Left lung (tissue), 10 donors: ENCODE measurements around the gene ECT2. TPM values are rescaled to one million over a fixed set of nuclear protein-coding genes. Genes with fewer than 3 reads are reported as not detected.

Experiments
- ATAC-seq: fragments of 200-7000 bp; cut with Tn5 transposase; one replicate; pipeline ENCODE4 v1.9.1; 2020; ENCODE audit warnings: moderate library complexity
- DNase-seq, 4 donors: peaks; one replicate each; pipeline ENCODE4 v3.0.0-alpha.2; 2013 to 2020
- H3K27ac ChIP-seq, 2 donors: fragments of 200-600 bp; sonication (generic) in 1 of 2; one replicate each; pipeline versions ENCODE4 v1.5.0 to v1.8.0; 2020 to 2021
- H3K27me3 ChIP-seq, 2 donors: fragments of 200-600 bp; sonication (generic) in 1 of 2; one replicate each; pipeline versions ENCODE4 v1.5.0 to v1.8.0; 2020 to 2021
- H3K36me3 ChIP-seq, 2 donors: fragments of 200-600 bp; sonication (generic) in 1 of 2; one replicate each; pipeline versions ENCODE4 v1.5.0 to v1.8.0; 2020 to 2021
- H3K4me1 ChIP-seq, 2 donors: fragments of 200-600 bp; one replicate each; pipeline ENCODE4 v1.8.0; 2021
- H3K4me3 ChIP-seq, 2 donors: fragments of 200-600 bp; sonication (generic) in 1 of 2; one replicate each; pipeline versions ENCODE4 v1.5.0 to v1.8.0; 2020 to 2021; ENCODE audit warnings: mild to moderate bottlenecking in 1 of 2
- H3K9me3 ChIP-seq, 2 donors: fragments of 200-600 bp; sonication (generic) in 1 of 2; one replicate each; pipeline versions ENCODE4 v1.5.0 to v1.8.0; 2020 to 2021
- intact Hi-C, 2 donors: fragments of 100-400 bp; cut with DNase I; formaldehyde crosslinking; loops; one replicate each; pipeline versions ENCODE4 v1.11.2 to v1.14.2; 2022
- polyA plus RNA-seq, 6 donors: library from polyadenylated mRNA; unstranded; fragments of 120-200 nt; gene quantifications; one replicate each; pipeline ENCODE4 v1.2.1, GENCODE V29; 2013; ENCODE audit not compliant: insufficient read length in 6 of 6
- total RNA-seq, 2 donors: library from RNA; stranded (reverse); fragmentation: NEBNext Ultra II Directional; extraction: Animal tissue kit (Norgen Biotek cat#: 25700); gene quantifications; one replicate each; pipeline ENCODE4 v1.2.1, GENCODE V29; 2021
- TF ChIP-seq, protein P1 (sequence below), 2 donors: fragments of 200-600 bp; sonication (generic) in 1 of 2; IDR thresholded peaks; one replicate each; pipeline versions ENCODE4 v1.5.0 to v1.8.0; 2021; ENCODE audit warnings: antibody characterized with exemption in 2 of 2
- donor health status: DM: no; HTN: yes; CAD: no.
- donor health status: DM: no; HTN: no; CAD: no.

The ECT2 gene
- total and polyA plus RNA-seq, 8 donors: 23.1 to 44.2 (median 29.3) TPM

- H3K9me3 ChIP-seq: no peaks in the 10 kb centered on the region
- TF ChIP-seq, protein P1, sequence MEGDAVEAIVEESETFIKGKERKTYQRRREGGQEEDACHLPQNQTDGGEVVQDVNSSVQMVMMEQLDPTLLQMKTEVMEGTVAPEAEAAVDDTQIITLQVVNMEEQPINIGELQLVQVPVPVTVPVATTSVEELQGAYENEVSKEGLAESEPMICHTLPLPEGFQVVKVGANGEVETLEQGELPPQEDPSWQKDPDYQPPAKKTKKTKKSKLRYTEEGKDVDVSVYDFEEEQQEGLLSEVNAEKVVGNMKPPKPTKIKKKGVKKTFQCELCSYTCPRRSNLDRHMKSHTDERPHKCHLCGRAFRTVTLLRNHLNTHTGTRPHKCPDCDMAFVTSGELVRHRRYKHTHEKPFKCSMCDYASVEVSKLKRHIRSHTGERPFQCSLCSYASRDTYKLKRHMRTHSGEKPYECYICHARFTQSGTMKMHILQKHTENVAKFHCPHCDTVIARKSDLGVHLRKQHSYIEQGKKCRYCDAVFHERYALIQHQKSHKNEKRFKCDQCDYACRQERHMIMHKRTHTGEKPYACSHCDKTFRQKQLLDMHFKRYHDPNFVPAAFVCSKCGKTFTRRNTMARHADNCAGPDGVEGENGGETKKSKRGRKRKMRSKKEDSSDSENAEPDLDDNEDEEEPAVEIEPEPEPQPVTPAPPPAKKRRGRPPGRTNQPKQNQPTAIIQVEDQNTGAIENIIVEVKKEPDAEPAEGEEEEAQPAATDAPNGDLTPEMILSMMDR (IDR thresholded peaks at IDR 0.05): no peak
- H3K27me3 ChIP-seq: no peaks in the 10 kb centered on the region
- ATAC-seq: no peak
- no peak overlapping the region for H3K4me3 ChIP-seq
- no peak overlapping the region for H3K27ac ChIP-seq
- peaks cover 0 to 85% of the 10 kb centered on the region in 2 donors for H3K36me3 ChIP-seq
- DNase-seq: no peak
- H3K4me1 ChIP-seq: no peaks in the 10 kb centered on the region
- intact Hi-C loops: no loop called here
Measured at GRCh38 chr3:172787019-172787418, 36.5 kb downstream of the ECT2 start.

GRCh38 chr3:172787746-172788145 lies 37.2 kb downstream of the ECT2 start:
- ATAC-seq (no peak), DNase-seq (no peak)
- Histone ChIP-seq H3K9me3 (no peaks in the 10 kb centered on the region), H3K36me3 (peaks cover 0 to 81% of the 10 kb centered on the region in 2 donors), H3K27me3 (no peaks in the 10 kb centered on the region), H3K4me3 (no peak overlapping the region), H3K4me1 (no peaks in the 10 kb centered on the region), H3K27ac (no peak overlapping the region)
- intact Hi-C loops: no loop called here
- TF ChIP-seq, protein P1 (IDR thresholded peaks at IDR 0.05): no peak

GRCh38 chr3:172799246-172799645 lies 48.7 kb downstream of the ECT2 start:
- H3K27me3 ChIP-seq: no peaks in the 10 kb centered on the region
- TF ChIP-seq, protein P1 (IDR thresholded peaks at IDR 0.05): no peak
- no peak for ATAC-seq

GRCh38 chr3:172800156-172800555 lies 49.6 kb downstream of the ECT2 start:
- ATAC-seq: no peak
- DNase-seq: no peak
- no peaks in the 10 kb centered on the region for H3K9me3 ChIP-seq
- TF ChIP-seq, protein P1 (IDR thresholded peaks at IDR 0.05): no peak
- intact Hi-C loops: no loop called here
- no peak overlapping the region for H3K27ac ChIP-seq
- H3K4me3 ChIP-seq: no peak overlapping the region
- H3K27me3 ChIP-seq: no peaks in the 10 kb centered on the region
- H3K36me3 ChIP-seq: peaks cover 0 to 31% of the 10 kb centered on the region in 2 donors
- H3K4me1 ChIP-seq: no peaks in the 10 kb centered on the region

More at GRCh38 chr3:172799246-172799645, 48.7 kb downstream of the ECT2 start:
- DNase-seq: no peak
- H3K4me1 ChIP-seq: no peaks in the 10 kb centered on the region
- no peak overlapping the region for H3K4me3 ChIP-seq
- peaks cover 0 to 27% of the 10 kb centered on the region in 2 donors for H3K36me3 ChIP-seq
- H3K9me3 ChIP-seq: no peaks in the 10 kb centered on the region
- intact Hi-C loops: no loop called here
- H3K27ac ChIP-seq: no peak overlapping the region

- Histone ChIP-seq H3K4me3 (no peak overlapping the region), H3K27me3 (no peaks in the 10 kb centered on the region), H3K9me3 (no peaks in the 10 kb centered on the region), H3K27ac (no peak overlapping the region), H3K4me1 (no peaks in the 10 kb centered on the region), H3K36me3 (peaks cover 0 to 48% of the 10 kb centered on the region in 2 donors)
- TF ChIP-seq, protein P1 (IDR thresholded peaks at IDR 0.05): no peak
- ATAC-seq: no peak
- no peak for DNase-seq
- intact Hi-C loops: no loop called here
Measured at GRCh38 chr3:172803489-172803888, 53.0 kb downstream of the ECT2 start.
